GM18873 (cell line): ENCODE measurements around the gene ADD3.

Source experiments
- ATAC-seq: cut with Tn5 transposase; IDR thresholded peaks from one replicate; pipeline ENCODE4 v1.9.1; 2021; ENCODE audit warnings: mild to moderate bottlenecking, moderate library complexity, moderate number of reproducible peaks; ENCODE audit not compliant: unreplicated experiment, low FRiP score

The ADD3 gene

DNA sequence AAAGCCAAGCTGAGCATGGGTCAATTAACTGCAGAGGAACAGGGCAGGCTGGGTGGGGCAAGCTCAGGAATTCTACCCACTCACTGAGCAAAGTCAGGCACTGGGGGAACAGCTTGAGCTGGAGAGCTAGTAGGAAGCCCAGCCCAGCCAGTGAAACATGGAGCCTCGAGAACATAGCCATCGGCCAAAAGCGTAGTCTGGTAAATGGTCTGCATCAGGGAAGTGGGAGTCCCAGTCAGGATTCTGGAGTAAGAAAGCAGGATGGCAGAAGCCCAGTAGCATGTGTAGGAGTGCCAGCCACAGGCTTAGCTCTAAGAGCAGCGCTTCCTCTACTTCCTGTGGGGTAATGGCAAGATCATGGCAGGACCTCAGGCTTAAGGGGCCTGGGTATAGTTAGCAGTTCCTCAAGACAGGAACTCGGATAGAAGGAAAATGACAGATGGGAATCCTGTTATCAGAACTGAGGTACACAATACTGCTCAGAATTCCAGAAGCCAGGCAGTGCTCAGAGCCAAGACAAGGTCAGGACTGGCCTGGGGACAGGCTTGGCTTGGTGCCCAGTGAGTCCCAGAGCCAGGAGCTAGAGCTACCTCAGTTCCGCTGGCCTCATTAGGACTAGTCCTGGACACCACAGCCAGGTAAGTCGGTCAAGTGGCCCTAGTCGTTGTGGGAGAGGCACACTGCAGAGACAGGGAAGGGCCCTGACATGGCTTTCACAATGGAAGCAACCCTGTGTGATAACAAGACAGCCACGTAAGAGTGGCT, 134.3 kb downstream of the ADD3 start:
- ATAC-seq, result no peak

DNA sequence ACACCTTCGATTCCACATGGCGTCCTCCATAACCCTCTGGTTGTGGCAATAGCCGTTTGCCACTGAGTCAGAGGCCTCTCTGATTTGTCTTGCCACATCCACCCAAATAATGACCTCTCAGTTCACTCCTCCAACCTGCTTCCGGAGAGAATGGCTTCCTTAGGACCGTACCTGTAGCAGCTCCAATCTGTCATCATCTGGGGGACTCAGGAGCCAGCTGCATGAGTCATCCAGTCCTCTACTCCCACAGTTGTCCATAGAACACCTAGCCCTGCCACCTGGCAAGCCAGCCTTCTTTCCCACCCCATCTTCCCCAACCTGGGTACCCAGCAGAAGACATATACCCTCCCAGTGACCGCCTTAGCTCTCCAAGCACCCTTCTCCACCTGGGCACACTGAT, 135.2 kb downstream of the ADD3 start:
- ATAC-seq, result no peak

DNA sequence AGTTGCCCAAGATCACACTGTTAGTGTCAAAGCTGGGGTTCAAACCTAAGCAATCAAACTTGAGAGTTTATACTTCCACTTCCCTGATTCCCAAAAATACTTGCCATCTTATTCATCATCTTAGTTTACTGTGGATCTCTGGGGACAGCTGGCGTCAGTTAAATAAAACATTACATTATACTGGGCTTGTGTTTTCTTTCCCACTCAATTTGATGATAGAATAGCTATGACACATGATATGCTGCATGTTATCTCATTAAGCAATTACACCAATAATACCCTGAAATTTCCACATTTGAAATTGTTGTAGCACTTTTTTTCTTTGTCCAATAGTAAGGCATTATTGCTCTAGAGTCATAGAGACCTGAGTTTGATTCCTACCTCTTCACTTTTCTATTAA, 136.7 kb downstream of the ADD3 start:
- no peak for ATAC-seq

DNA sequence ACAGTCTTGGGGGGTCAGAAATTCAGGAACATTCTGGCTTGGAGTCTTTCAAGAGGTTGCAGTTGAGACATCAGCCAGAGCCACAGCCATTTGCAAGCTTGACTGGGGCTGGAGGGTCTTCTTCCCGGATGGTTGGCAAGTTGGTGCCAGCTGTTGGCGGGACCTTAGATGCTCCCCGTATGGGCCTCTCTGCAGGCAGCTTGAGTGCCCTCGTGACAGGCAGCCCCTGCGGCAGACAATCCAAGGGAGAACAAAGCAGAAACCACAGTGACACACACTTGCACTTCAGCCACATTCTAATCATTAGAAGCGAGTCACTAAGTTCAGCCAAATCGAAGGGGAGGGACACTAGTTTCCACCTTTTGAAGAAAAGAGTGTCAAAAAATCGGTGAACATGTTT, 140.2 kb downstream of the ADD3 start:
- no peak for ATAC-seq

DNA sequence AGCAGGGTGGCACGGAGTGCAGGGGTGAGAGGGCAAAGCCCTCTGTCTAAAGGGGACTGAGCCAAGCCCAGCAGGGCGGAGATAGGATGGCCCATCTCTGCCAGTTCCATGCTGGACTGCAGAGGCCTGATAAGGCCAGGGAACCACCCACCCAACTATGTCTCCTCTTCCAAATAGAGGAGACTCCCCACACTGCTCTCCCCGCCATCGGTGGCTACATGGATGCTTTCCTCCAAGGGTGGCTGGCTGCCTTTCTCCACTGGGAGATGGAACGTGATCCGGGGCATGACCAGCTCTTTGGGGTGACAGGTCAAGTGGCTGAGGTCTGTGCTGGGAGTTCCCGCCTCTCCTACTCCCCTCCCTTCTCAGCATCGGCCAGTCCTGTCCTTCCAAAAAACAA, 141.5 kb downstream of the ADD3 start:
- ATAC-seq, result no peak

DNA sequence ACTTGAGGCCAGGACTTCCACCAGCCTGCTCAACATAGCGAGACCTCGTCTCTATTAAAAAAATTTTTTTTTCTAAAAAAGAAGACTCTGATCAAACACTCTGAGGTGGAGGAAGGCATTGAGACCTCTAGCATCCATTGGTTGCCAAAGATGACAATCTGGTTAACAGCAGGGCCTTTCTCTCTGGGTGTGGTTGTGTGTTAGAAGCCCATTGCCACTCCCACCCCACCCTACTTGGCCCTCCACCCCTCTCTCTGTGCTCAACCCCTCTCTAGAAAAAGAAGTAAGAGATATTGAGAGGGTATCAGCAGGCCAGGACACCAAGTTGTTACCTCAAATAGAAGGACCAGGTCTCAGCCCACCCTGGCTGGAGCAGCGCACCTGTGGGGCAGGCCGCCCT, 142.3 kb downstream of the ADD3 start:
- ATAC-seq, result no peak

DNA sequence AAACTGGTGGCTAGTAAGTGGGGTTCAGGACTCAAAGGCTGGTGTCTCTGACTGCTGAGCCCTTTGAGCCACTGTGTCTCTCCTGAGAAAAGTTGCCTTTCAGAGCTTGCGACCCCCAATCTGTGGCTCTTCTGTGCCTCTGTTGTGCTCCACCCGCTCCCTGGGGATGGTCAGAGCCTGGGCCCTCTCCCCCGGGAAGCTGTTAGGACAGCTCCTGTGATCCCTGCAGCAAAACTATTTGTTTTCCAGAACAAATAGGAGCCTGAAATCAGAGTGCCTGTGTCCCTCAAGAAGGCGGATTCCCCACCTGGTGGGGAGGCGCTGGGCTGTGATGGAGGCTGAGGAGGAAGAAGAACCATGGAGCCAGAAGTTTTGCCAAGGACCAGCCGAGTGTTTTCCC, 143.2 kb downstream of the ADD3 start:
- ATAC-seq, result no peak

DNA sequence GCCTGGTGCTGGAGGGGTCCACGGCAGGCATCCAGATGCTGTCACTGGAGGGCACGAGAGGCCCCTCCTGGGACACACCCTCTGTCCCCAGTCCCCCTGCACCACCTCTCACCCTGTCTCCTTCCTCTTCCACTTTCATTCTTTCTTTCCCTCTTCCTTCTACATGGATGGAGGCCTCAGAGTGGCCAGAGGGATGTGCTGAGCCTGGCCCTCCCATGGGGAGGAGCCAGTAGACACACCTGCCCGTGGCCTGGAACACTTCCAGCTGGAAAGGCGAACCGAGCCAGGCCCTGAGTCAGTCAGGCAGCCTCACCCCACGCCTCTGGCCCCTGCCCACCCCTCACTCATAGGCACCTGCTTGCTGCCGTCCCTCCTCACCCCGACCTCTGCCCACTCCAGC, 143.7 kb downstream of the ADD3 start:
- no peak for ATAC-seq

DNA sequence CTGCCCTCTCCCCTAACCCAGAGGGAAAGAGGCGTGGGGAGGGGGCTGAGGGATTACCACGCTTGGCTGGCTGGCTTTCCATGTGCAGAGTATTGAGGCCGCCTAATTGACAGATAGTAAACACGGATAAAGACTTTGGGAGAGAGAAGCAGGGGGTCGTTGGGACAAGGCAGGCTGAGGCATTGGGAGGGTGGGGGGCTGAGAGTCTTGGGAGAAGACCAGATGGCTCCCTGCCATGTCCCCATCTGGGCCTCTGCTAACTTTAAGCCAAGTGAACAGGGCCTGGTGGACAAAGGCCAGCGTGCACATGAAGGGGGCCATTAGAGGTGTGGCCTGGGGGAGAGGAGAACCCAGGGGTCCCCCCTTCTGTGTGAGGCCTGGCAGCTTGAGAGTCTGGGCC, 144.2 kb downstream of the ADD3 start:
- no peak for ATAC-seq

DNA sequence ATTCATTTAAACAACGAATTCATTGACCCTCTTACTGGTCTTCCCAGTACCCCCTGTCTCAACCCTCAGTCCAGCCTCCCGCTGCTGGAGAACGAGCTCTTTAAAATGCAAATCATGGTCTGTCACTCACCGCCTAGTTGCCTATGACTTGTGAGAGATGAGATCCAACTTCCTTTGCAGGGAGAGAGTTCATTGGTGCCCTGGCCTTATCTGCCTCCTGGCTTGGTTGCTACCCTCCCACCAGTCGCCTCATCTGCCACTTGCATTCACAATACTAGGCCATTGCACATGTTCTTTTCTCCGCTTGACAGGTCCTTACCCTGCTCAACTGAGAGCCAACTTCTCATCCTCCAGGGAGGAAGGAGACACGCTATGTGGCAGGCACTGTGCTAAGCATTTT, 145.6 kb downstream of the ADD3 start:
- no peak for ATAC-seq

DNA sequence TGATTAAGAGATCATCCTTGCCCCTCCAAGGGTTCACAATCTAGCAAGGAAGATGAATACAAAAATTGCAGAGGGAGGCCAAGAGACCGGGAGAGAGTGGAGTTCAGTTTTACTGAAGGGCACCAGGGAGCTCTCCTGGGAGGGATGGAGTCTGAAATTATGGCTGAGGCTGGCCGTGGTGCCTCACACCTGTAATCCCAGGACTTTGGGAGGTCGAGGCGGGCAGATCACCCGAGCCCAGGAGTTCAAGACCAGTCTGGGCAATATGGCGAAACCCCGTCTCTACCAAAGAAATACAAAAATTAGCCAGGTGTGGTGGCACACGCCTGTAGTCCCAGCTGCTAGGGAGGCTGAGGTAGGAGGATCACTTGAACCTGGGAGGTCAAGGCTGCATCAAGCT, 148.3 kb downstream of the ADD3 start:
- ATAC-seq, result no peak

DNA sequence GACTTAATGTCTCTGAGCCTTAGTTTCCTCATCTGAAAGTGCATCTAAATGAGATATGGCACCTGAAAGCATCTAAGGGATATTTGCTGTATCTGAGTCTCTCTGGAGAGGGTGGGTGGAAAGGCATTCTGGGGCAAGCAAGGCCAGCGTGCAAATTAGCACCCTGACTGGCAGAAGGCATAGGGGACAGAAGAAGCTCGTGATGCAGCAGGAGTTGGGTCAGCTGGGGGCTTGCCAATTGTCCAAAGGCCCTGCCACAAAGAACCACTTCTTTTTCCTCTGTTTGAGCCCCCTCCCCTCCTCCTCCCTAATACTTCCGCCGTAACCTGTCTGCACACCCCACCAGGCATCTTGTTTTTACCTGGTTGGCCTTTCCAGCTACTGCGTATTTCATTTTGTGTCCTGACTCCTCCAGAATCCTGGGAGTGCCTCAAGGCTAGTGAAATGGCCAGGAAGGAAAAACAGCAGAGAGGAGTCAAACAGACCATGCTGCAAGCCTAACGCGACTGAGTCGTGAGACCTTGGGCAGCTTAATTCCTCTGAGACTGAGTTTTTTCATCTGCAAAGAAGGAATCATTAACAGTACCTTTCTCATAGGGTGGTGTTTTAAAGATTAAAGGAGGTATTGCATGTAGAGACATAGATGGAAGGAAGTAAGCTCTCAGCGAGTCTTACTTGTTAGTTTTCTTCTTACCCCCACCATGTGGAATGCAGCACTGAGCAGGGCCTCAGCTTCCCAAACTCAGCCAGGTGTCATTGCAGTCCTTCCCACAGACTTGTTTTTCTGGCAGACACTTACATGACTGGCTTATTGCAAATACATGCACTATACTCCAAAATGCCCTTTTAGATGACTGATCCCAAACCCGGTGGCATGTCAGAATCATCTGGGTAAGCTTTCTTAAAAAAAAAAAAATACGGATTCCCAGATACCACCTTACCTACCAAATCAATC, 150.5 kb downstream of the ADD3 start:
- no peak for ATAC-seq

DNA sequence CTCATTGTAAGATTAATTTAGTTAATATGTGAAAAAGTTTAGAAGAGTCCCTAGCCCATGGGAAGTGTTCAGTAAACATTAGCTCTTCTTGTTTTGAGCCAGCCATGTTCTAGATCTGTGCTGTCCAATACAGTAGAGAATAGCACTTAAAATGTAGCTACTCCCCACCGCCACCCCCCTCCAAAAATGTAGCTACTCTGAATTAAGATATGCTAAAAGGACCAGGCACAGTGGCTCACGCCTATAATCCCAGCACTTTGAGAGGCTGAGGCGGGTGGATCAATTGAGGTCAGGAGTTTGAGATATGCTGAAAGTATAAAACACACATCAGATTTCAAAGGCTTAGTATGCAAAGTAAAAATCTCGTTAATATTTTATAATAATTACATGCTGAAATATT, 152.3 kb downstream of the ADD3 start:
- no peak for ATAC-seq

DNA sequence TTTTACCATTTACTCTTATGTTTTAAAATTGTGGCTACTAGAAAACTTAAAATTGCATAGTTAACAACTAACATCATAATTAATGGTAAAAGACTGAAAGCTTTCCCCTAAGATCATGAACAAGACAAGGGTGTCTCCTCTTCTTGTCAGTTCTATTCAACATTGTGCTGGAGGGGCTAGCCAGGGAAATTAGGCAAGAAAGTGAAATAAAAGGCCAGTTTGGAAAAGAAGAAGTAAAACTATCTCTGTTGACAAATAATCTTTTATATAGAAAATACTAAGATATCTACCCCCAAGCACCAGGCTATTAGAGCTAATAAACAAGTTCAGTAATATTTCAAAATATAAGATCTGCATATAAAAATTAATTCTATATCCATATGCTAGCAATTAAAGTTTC, 152.7 kb downstream of the ADD3 start:
- ATAC-seq, result no peak

DNA sequence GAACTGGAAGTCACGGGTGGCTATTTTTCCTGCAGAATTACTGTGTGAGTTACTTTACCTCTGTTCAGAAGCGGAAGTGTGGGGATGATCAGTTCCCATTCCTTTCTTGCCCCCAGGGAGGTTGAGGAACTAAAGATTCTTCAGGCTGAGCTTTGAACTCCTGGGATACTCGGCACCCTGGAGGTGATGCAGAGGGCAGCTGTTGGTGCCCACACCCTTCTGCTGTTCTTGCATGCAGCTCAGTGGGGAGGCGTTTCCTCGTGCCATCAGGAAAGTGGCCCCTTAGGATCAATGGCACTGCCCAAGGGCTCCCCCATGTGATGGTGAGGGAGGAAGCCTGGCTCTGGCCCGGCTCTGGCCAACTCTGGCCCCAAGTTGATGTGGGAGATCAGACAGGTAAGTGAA, 155.0 kb downstream of the ADD3 start:
- ATAC-seq, result no peak

DNA sequence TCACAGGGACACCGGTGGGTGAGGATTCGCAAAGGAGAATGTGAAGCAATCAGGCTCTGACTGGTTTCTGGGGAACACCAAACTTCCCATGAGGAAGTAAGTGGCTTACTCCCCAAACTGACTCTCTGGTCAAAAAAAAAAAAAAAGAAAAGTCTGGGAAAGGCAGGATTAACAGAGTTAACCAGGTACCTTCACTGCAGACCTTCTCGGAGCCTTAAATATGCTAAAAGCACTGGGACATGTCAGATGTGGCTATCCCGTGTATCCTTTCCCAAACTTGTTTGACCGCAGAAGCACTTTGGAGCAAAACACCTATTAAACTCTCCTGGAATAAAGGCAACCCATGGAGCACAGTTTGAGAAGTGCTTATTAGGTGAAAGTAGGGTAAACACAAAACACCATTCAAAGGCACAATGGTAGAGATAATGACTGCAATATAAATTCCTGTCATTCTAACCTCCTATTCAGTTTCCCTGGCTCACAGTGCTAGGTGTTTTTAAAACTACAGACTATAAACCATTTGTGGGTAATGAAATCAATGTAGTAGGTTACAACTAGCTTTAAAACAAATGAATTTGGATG, 155.5 kb downstream of the ADD3 start:
- no peak for ATAC-seq

DNA sequence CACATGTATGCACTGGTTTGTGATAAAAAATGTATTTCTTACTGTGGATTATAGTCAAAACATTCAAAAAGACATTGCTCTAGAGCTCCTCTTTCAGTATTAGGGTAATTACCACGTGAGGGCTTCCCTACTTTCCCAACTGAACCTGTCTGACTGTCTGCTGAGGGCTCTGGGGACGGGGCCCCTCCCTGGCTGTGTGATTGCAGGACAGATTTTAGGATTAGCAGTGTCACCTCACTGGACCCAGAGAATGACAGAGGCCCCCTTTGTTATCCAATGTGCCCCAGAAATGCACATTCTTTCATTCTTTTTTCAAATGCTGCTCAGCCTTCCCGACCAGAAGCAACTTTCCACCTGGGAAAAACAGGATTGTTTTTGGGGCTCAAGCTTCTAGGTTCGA, 156.1 kb downstream of the ADD3 start:
- no peak for ATAC-seq

DNA sequence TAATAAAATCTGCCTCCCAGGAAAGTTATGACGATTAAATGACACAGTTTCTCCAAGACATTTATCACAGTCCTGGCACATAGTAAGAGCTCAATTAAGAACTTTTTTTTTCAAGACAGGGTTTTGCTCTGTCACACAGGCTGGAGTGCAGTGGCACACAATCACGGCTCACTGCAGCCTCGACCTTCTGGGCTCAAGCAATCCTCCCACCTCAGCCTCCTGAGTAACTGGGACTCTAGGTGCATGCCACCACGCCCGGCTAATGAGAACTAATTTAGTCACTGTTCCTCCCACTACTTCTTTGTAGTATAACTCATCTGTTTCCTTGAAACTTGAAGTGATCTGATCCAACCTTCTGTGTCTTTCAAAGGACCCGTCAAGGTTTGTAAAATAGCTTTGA, 157.5 kb downstream of the ADD3 start:
- no peak for ATAC-seq

DNA sequence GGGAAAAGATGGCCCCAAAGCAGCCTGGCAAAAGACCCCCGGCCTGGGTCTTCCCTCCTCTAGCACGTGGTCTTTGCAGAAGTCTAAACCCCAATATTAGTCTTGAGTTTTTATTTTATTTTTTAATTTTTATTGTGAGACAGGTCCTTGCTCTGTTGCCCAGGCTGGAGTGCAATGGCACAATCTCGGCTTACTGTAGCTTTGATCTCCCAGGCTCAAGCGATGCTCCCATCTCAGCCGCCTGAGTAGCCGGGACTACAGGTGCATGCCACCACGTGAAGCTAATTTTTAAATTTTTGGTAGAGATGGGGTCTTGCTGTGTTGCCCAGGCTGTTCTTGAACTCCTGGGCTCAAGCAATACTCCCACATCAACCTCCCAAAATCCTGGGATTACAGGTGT, 159.4 kb downstream of the ADD3 start:
- no peak for ATAC-seq

DNA sequence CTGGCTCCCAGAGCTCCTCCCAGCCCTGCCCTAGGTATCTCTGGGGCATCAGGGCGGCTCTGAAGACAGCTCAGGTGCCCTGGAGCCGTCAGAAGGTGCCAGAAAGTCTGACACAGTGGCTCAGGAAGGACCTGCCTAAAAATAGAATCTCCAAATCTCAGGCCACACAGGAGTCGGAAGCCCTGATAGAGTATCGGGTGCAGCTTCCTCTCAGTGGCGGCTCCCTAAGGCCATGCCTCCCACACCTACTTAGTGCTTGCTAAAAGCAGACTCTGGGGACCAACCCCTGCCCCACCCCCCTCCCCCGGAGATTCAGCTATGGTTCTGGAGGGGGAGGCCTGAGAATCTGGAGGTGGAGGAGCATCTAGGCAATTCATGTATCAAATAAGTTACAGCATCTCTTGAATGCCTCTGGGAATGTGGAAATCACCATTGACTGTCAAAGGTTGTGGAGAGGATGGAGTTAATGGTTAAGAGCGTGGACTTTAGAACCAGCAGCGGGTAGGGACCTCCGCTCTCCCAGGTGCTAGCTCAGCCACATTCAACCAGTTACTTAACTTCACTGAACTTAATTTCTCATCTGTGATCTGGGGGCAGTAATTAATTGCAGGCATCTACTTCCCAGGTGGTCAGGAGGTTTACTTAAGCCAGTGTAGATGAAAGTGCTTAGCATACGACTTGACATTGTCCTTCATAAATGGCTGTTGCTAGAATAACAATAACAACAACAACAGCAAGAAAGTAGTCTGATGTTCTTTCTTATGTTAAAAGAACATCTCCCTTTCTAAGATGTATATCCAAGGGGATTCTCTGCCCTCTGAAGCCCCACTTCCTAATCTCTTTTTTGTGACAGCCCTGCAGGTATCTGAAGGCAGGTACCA, 161.1 kb downstream of the ADD3 start:
- ATAC-seq, result no peak
